ENCODE results near the gene ARHGAP29.
"Not testable (repeated sequence)": the region's sequence is repeated elsewhere in the genome, so short reads cannot be mapped to it uniquely, and the experiment has no call there.

Gene ARHGAP29

GRCh38 chr1:94180650-94181049 is 56.7 kb downstream of the ARHGAP29 start:
- DNase-seq (ENCODE audit: low read depth) = no peak

DNA sequence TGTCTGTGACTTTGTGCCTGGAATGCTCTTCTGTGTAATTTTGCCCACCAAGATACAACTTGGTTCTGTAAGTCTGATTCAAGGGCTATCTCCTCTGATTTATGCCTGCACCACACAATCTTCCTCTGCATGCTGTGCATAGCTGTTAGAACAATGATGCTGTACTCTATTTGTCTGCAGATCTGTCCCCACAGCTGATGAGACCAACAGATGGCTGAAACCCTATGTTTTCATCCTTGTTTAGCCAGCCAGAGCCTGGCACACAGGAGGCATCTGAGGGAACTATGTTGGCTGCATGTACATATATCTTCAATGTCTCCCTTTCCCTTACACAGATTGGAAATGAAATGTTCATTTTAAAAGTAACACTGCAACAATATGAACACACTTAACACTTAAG is 58.5 kb downstream of the ARHGAP29 start:
- DNase-seq (ENCODE audit: low read depth) = no peak

DNA sequence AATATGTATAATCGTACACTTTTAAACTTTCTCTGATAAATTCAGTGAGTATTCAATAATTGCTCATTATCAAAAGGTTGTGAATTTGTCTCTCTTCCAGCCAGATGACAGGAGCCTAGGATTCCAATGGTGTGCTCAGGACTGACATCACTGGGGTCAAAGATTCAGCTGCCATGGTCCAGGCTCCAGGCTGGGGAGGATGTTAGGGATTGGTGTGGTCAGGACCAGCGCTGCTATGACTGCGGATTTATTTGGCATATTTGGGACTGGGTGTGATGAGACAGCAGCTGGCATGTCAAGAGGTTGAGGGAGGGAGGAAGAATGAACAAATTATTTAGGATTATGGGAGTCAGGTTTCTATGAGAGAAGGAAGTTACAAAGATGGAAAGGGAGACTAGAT is 68.3 kb downstream of the ARHGAP29 start:
- DNase-seq (ENCODE audit: low read depth) = no peak

GRCh38 chr1:94165843-94166242 is 71.5 kb downstream of the ARHGAP29 start:
- no peak for DNase-seq (ENCODE audit: low read depth)

DNA sequence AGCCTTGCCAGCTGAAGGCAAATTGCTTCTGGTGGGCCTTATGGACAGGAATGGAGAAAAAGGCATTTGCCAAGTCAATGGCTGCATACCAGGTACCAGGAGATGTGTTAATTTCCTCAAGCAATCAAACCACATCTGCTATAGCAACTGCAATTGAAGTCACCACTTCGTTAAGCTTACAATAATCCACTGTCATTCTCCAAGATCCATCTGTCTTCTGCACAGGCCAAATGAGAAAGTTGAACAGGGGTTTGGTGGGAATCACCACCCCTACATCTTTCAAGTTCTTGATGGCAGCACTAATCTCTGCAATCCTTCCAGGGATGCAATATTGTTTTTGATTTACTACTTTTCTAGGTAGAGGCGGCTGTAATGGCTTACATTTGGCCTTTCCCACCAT is 72.5 kb downstream of the ARHGAP29 start:
- not testable (repeated sequence) for DNase-seq (ENCODE audit: low read depth)

DNA sequence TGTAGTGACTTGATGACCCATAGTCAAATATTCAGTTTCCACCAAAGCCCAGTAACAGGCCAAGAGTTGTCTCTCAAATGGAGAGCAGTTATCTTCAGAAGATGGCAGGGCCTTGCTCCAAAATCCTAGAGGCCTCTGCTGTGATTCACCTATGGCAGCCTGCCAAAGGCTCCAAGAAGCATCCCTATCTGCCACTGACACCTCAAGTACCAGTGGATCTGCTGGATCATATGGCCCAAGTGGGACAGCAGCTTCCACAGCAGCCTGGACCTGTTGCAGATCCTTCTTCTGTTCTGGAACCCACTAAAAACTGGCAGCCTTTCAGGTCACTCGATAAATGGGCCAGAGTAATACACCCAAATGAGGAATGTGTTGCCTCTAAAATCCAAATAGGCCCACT is 73.3 kb downstream of the ARHGAP29 start:
- not testable (repeated sequence) for DNase-seq (ENCODE audit: low read depth)

DNA sequence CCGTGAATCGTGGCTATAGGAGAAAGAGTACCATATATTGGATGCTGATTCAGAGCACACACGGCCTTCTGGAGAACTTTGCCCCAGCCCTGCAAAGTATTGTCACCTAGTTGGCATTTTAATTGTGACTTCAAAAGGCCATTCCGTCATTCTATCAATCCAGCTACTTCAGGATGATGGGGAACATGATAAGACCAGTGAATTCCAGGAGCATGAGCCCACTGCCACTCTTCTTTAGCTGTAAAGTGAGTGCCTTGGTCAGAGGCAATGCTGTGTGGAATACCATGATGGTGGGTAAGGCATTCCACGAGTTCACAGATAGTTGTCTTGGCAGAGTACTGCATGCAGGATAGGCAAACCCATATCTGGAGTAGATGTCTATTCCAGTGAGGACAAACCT is 74.1 kb downstream of the ARHGAP29 start:
- DNase-seq (ENCODE audit: low read depth) = not testable (repeated sequence)

- no peak for DNase-seq (ENCODE audit: low read depth)
Observed at GRCh38 chr1:94160811-94161210, 76.6 kb downstream of the ARHGAP29 start.

GRCh38 chr1:94156096-94156625 is 81.2 kb downstream of the ARHGAP29 start:
- DNase-seq (ENCODE audit: low read depth) = no peak

- DNase-seq (ENCODE audit: low read depth) = no peak
Observed at GRCh38 chr1:94154989-94155388, 82.4 kb downstream of the ARHGAP29 start.

- no peak for DNase-seq (ENCODE audit: low read depth)
Observed at GRCh38 chr1:94153133-94153532, 84.3 kb downstream of the ARHGAP29 start.

- DNase-seq (ENCODE audit: low read depth) = not testable (repeated sequence)
Observed at GRCh38 chr1:94149166-94149565, 88.2 kb downstream of the ARHGAP29 start.

DNA sequence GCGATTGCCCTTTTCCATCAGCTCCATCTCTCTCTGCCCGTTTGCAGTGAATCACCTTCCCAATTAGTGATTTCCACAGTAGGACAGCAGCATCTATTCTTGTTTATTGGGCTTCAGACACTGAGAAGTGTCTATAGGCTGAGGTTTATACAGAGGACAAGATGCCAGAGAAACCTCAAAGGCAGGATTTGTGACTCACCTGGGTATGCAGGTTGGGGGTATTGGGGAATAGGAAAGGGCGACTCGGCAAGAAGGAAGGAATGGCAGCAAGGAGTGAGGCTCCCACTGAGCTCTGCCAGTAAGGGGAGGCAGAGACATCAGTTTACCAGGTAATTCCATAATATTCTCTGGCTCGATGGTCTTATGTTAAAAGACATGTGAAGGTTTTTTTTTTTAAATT is 91.1 kb downstream of the ARHGAP29 start:
- no peak for DNase-seq (ENCODE audit: low read depth)

DNA sequence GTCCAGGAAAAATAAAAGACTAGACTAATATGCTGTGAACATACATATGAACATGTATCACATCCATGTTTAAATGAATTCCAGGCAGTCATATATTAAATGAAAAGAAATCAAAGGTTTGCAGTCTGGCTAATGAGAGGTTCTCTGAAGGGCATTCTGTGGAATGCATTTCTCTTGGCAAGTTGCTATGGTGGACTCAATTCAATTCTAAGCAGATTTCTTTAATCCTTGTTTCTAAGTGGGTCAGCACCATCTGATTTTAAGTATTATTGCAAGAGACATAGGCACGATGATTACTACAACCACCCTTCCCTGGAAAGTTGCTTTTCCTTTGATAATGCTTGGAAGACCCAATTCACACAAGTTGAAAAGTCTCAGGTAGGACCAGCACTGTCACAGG is 92.5 kb downstream of the ARHGAP29 start:
- no peak for DNase-seq (ENCODE audit: low read depth)

GRCh38 chr1:94143809-94144176 is 93.6 kb downstream of the ARHGAP29 start:
- DNase-seq (ENCODE audit: low read depth) = no peak

- no peak for DNase-seq (ENCODE audit: low read depth)
Observed at GRCh38 chr1:94143173-94143808, 94.1 kb downstream of the ARHGAP29 start.

DNA sequence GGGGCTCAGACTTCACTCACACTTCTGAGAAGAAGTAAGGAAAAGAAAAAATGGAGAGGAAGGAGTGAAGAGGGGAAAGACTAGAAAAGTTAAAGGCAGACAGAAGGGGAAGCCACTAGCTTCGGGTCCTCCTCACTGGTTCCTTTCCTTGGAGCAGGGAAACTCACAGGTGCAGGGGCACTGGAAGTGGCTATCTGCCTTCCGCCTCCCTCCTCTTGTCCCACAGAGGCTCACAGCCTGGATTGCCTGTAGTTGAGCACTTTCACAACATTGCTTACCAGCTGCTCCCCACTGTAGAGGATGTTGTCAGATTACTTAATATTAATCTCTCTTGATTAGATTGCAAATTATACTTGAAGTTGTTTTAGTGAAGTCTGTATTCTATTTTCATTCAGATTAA is 94.8 kb downstream of the ARHGAP29 start:
- DNase-seq (ENCODE audit: low read depth) = no peak

DNA sequence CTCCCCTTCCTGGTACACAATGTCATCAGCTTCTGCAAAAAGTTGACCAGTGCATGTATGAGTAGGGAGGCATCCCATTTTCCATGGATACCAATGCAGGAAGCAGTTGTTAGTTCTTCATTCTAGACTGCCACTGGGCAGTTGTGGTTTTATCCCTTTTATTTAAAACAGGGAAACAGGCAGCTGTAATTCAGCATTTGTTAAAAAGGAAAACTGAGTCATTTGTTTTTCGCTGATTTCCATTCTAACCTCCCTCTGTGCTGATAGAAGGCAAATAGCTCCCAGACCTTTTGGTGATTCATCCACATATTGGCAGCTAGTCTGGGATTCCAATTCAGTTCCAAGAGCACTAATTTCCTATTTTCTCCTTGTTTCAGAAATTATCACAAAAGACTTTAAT is 95.4 kb downstream of the ARHGAP29 start:
- no peak for DNase-seq (ENCODE audit: low read depth)

- DNase-seq (ENCODE audit: low read depth) = no peak
Observed at GRCh38 chr1:94132111-94132510, 105.3 kb downstream of the ARHGAP29 start.

GRCh38 chr1:94130851-94131595 is 106.4 kb downstream of the ARHGAP29 start:
- DNase-seq (ENCODE audit: low read depth) = no peak

DNA sequence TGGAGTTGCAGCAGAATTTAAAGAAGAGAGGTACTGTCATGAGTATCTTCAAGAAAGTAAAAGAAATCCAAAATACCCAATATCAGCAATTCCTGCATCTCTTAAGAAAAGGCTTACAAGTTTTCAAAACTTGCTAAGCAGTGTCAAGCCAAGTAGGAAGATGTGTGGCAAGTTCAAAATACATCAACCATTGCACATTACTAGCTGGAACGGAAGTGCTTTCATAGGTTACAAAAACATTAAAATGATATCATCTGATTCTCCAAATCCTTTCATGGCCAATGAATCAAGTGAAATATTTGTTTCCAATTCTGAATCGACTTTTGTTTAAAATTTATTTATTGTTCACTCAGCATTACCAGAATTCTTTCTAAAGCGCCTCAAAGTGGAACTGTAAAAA is 110.7 kb downstream of the ARHGAP29 start:
- DNase-seq (ENCODE audit: low read depth) = no peak

DNA sequence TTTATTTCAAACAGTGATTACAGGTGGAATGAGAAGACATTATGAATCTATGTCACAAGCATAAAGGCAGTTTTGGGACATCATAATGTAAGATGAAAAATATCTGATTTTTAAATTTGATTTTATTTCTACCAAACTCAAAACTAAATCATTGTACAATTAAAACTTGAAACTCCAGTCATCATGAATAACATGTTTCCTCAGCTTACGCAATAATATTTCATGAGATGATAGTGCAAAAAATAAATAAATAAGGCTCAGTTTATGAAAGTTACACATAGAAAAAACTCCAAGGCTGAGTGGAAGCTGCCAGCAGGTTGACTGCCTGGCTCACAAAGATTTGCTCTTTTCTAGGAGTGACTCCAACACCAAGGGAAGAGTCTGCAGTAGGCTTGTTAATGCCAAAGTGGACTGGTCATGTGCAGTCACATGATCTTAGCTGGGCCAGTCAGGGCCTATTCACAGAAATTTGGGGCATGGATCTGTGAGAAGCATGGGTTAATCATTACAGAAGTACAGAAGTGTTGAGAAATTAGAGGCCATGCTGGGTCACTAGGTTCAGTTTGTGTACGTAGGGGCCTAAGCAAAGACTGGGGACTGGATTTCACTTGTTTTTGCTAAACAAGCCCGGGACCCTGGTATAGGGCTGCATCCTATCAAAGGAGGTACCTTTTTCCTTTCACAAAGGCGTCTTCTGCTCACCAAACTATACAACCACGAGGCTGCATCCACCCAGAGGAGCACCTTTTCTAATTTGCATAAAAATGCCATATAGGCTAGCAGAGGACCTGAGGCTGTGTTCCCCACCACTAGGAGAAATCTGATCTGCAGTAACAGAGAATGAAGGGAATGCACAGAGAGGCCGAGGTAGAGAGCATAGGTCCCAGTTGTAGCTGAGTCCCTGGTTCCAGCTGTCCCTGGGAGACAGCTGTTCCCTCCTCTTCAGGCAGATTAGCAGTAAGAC is 111.6 kb downstream of the ARHGAP29 start:
- DNase-seq (ENCODE audit: low read depth) = no peak
